Measurements from ENCODE around the gene UCP2.

- TF ChIP-seq CTCF (IDR thresholded peaks at IDR 0.05 in 4 of 5, conservative IDR thresholded peaks at IDR 0.05 in 1 of 5) = no peak
- TF ChIP-seq POLR2A (IDR thresholded peaks at IDR 0.05) = no peak
Measured at GRCh38 chr11:74030723-74031676, 48.4 kb upstream of the UCP2 start.
